Suppressor macrophage (primary cell): Measurements from ENCODE around the gene PPP1R7.
"Not testable (repeated sequence)": the region's sequence is repeated elsewhere in the genome, so short reads cannot be mapped to it uniquely, and the experiment has no call there.

Experiments
- DNase-seq, 4 experiments: peaks; one replicate each; pipeline ENCODE4 v3.0.0-alpha.2; 2020 to 2022
- total RNA-seq, 17 experiments: gene quantifications; one replicate each; lab custom pipeline; 2026; ENCODE audit warnings: mixed read lengths in 6 of 17, inconsistent platforms in 3 of 17; lab: John Stamatoyannopoulos, UW

Gene PPP1R7, protein sequence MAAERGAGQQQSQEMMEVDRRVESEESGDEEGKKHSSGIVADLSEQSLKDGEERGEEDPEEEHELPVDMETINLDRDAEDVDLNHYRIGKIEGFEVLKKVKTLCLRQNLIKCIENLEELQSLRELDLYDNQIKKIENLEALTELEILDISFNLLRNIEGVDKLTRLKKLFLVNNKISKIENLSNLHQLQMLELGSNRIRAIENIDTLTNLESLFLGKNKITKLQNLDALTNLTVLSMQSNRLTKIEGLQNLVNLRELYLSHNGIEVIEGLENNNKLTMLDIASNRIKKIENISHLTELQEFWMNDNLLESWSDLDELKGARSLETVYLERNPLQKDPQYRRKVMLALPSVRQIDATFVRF
- 25.7 to 88.3 (median 58.8) reads per million in 17 experiments for total RNA-seq

DNA sequence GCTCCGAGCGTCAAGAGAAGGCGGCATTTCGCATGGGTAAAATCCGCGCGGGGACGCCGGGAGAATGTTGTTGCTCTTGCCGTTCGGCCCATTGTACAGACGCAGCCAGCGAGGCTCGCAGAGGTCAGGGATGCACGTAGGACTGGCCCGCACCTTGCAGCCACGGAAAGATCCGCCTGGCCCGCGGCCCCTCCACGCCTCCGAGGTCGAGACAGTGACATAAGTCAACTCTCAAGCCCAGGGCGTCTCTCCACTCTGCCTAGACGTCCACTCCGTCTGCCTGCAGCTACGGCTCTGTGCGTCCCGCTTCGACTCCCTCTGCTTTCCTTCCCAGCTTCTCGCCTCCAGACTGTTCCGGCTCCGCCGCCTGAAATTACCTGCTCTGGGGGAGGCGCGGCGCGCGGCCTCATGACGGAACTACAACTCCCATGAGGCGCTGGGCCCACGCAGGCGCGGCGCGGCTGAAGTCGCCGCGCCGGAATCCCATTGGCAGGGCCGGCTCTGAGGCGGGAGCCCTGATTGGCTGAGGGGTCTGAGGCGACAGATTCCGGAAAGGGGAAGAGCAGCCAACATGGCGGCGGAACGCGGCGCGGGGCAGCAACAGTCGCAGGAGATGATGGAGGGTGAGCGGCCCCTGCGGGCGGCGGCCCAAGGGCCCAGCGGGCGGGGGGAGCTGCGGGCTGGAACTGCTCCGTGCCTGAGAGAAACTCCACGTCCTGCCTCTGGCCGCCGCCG is at the start of gene PPP1R7:
PPP1R7 (plus strand) TSS at position 543 of the 735 bp plus-strand sequence; CDS start at position 572, 29 bp downstream.
- peak; percentile 96 to 97 (median 96) for DNase-seq

GRCh38 chr2:241102239-241102803 is 47.9 kb upstream of the PPP1R7 start, which contains the start of gene MTERF4:
Gene MTERF4 (minus strand): TSS chr2:241102287. CDS start chr2:241102273, 14 bp downstream.
- DNase-seq = peak; percentile 87 to 94 (median 90)

- DNase-seq = no peak
Measured at GRCh38 chr2:241103176-241103595, 47.1 kb upstream of the PPP1R7 start.

GRCh38 chr2:241104611-241105010 is 45.7 kb upstream of the PPP1R7 start:
- DNase-seq = not testable (repeated sequence)

GRCh38 chr2:241105641-241106040 is 44.6 kb upstream of the PPP1R7 start:
- DNase-seq = no peak

DNA sequence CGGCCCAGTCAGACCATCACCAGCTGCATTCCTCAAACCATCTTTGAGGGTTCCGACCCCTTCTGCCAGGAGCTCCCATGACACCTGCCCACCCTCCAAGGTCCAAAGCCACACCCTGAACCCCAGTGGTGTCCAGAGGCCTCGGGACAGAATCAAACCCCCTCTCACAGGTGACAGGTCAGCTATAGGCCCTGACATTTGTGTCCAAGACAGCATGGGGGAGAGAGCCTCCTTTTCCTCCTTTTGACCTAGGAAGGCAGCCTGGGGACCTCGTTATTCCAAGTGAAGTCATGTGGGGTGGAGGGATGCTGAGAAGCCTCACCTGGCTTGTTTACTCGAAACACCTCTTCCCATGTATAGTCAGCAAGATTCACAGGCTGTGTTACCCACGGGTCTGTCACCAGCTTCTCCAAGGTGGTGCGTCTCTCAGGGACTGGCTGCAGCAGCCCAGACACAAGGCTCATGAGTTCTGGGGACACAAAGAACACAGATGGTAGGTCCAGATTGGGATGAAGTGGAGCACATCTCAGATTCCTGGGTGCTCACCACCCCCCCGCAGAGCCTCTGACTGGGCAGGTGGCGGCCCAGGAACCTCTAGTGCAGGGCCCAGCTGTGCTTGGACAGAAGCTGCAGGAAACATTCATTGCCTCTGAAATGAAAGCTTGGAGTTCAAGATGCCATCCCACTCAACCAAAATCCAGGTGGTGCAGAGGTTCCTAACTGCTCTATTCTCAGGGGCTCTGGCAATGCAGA is 43.1 kb upstream of the PPP1R7 start:
- DNase-seq = no peak

DNA sequence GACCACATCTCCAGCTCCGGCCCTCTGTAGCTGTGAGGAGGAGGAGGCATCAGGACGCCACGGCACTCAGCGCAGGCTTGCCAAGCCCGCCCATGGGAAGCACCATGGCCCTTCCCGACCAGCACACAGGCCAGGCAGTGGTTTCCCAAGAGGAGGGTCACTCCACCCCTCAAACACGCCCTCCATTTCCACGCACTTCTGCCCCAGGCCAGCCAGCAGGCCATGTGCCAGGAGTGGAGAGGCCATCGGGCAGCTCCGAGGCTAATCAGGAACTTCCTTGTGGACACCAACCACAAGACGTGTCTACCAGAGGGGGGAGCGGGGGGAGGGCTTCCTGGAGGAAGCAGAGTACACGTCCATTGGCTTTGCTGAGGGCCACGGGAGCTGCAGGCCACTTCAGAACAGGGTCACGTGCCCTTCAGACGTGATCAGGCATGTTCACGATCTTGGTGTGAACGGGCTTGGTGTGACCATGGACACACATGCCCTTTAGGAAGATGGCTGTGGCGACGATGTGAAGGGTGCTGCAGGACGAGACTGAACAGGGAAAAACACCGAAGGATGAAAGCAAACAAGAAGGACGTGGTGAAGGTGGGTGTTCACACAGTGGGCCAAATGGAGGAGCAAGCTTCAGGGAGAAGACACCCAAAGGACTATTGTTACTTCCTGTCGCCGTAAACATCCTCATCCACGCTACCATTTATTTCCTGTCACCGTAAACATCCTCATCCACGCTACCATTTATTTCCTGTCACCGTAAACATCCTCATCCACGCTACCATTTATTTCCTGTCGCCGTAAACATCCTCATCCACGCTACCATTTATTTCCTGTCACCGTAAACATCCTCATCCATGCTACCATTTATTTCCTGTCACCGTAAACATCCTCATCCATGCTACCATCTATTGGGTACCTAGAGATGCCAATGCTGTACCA is 41.7 kb upstream of the PPP1R7 start:
- no peak for DNase-seq

DNA sequence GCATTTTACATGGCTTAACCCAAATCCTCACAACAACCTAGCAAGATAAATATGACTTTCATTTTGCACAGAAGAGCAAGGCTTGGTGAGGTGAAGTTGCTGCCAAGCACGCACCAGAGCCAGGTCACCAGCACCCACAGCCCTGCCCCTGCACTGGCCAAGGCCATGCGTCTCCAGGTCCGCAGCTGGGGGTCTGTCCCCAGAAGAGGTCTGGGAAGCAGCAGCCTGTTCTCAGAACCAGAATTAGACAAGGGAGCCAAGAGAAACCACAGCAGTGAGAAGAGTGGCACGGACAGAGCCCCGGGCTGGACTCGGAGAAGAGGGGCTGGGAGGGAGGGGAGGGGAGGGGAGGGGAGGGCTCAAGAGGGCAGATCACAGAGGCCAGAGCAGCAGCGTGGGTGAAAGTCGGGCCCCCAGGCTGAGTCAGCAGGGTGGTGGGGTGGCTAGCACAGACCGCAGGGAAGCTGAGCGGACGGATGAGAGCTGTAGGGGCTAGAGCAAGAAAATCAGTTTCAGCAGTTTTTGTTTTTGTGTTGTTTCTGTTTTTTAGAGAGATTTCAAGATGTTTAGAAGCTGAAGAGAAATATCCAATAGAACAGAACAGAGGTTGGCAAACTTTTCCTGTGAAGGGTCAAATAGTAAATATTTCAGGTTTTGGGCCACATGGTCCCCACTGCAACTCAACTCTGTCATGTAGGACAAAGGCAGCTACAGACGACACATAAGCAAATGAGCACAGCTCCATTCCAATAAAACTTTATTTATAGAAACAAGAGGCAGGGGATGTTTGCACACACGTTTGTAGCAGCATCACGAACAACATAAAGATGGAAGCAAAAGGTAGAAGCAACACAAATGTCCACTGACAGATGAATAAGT is 40.8 kb upstream of the PPP1R7 start:
- DNase-seq = no peak

- no peak for DNase-seq
Measured at GRCh38 chr2:241110089-241110606, 40.1 kb upstream of the PPP1R7 start.

GRCh38 chr2:241110607-241111439 is 39.4 kb upstream of the PPP1R7 start:
- no peak for DNase-seq

DNA sequence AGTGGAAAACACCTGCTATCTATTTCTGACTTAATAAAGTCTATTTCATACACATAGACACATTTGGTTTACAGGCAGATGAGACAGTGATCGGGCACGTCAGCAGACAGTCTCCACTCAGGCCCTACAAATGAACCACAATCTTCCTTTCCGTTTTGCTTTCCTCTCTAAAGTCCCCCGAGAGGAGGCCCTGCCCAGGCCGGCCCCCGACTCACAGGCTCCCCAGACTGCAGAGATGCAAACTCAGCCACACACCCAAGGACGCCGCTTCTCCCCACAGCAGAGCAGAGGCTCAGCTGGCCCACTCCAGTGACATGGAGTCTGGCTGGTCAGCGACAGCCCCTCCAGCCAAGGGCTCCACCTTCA is 38.8 kb upstream of the PPP1R7 start:
- no peak for DNase-seq

- DNase-seq = no peak
Measured at GRCh38 chr2:241112046-241112445, 38.2 kb upstream of the PPP1R7 start.

GRCh38 chr2:241112592-241112991 is 37.7 kb upstream of the PPP1R7 start:
- no peak for DNase-seq

- no peak for DNase-seq
Measured at GRCh38 chr2:241114836-241115235, 35.4 kb upstream of the PPP1R7 start.

GRCh38 chr2:241115361-241115760 is 34.9 kb upstream of the PPP1R7 start:
- no peak for DNase-seq

- DNase-seq = no peak
Measured at GRCh38 chr2:241116606-241117560, 33.4 kb upstream of the PPP1R7 start.

GRCh38 chr2:241118737-241119505 is 31.3 kb upstream of the PPP1R7 start:
- no peak for DNase-seq
